ENCODE results near the gene SNX13.

GRCh38 chr7:17773289-17773626 lies 167.0 kb downstream of the SNX13 start:
- TF ChIP-seq CTCF (IDR thresholded peaks at IDR 0.05) (no peak), POLR2A (IDR thresholded peaks at IDR 0.05) (no peak)
